ENCODE results near the gene DDX39B.

- TF ChIP-seq JUN (IDR thresholded peaks at IDR 0.05; ENCODE audit: low read depth, low read length) (no peak), POLR2A (IDR thresholded peaks at IDR 0.05; ENCODE audit: control extremely low read depth in 1 of 2, low read depth in 2 of 2, low read length in 2 of 2) (no peak), CTCF (IDR thresholded peaks at IDR 0.05; ENCODE audit: control extremely low read depth in 1 of 3, insufficient read depth in 1 of 3, low read depth in 1 of 3, low read length in 3 of 3) (no peak), EZH2 (IDR thresholded peaks at IDR 0.05; ENCODE audit: low read depth, low read length, severe bottlenecking) (no peak), EP300 (IDR thresholded peaks at IDR 0.05; ENCODE audit: borderline replicate concordance in 1 of 2, low read depth in 2 of 2, low read length in 2 of 2) (no peak), RFX5 (IDR thresholded peaks at IDR 0.05; ENCODE audit: borderline replicate concordance, low read depth, low read length) (no peak), HDAC2 (IDR thresholded peaks at IDR 0.05; ENCODE audit: borderline replicate concordance in 1 of 2, low read depth in 2 of 2, low read length in 2 of 2) (no peak), KDM1A (IDR thresholded peaks at IDR 0.05; ENCODE audit: borderline replicate concordance, low read length) (no peak)
These were observed 1.8 kb upstream of the DDX39B start for GRCh38 chr6:31543639-31544038.

Data from H1 (cell line).